ENCODE measurements around the gene ADD1.

ADD1 gene

DNA sequence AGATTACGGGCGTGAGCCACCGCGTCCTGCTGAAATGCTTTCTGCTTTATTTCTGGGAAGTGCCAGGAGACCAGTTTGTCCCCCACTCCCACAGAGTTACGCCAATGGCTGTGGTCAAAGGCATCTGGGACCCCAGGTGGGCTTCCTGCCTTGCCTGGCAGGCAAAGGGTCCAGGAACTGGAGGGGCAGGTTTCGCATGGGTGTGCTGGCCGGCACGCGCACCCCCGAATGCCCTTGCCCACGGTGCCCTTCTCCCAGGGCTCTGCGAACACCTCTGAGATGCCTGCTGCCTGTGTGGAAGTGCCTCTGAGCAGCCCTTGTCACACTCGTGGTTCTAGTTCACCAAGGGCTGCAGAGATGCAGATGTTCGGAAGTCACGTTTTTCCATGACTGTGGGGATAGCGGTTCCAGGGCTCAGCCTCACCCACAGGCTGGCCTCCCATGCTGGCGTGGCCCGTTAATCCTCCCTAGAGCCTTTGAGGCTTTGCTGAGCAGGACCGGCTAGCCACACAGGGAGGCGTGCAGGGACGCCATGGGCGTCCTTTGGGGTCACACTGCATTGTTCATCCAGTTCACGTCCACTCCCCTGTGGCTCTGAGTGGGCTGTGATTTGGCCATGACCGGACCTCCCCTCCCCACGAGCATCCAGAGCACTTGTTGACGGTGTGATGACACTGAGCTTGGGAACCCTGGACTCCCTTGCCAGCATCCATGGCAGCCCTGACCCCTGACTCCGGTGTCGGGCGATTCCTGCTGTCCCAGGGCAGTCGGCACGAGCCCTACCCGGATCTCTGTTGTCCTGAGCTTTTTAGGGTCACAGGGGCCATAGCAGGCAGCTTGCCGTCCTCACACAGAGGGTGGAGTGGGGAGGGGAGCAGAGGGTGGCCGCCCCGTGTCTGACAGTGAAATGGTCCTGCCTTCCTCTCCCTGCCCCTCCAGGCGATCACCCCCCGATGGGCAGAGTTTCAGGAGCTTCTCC is 12.7 kb upstream of the ADD1 start:
- no peak overlapping the region for H3K27ac ChIP-seq
- TF ChIP-seq, protein P1, sequence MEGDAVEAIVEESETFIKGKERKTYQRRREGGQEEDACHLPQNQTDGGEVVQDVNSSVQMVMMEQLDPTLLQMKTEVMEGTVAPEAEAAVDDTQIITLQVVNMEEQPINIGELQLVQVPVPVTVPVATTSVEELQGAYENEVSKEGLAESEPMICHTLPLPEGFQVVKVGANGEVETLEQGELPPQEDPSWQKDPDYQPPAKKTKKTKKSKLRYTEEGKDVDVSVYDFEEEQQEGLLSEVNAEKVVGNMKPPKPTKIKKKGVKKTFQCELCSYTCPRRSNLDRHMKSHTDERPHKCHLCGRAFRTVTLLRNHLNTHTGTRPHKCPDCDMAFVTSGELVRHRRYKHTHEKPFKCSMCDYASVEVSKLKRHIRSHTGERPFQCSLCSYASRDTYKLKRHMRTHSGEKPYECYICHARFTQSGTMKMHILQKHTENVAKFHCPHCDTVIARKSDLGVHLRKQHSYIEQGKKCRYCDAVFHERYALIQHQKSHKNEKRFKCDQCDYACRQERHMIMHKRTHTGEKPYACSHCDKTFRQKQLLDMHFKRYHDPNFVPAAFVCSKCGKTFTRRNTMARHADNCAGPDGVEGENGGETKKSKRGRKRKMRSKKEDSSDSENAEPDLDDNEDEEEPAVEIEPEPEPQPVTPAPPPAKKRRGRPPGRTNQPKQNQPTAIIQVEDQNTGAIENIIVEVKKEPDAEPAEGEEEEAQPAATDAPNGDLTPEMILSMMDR (IDR thresholded peaks at IDR 0.05), result no peak
- TF ChIP-seq ZFX (IDR thresholded peaks at IDR 0.05; ENCODE audit: borderline replicate concordance), result no peak

DNA sequence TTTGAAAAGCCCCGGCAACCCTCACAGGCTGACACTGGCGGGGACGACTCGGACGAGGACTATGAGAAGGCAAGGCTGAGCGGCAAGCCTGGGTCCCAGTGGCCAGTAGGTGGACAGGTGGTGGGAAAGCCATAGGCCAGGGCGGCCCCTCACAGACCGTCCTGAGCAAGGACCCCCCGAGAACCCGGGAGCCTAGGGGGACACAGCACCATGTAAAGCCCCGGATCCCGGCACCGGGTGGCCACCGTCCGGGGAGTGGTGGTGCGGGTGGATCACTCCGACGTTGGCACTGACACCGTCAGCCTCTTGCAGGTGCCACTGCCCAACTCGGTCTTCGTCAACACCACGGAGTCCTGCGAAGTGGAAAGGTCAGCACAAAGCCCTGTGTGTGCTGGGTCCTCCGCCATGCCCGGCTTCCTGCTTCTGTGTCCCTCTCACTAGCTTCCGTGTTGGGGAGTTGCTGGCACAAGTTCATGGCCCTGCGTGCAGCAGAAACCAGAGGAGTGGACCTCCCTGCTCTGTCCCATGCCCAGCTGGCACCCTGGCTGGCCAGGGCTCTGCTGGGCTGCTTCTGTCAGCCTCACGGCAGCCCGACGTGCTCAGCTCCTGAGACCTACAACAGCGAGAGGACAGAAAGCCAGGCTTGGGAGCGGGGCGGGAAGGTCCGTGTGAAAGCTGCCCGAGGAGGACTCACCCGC is 11.9 kb upstream of the ADD1 start:
- TF ChIP-seq, protein P1 (IDR thresholded peaks at IDR 0.05), result no peak
- no peak for TF ChIP-seq ZFX (IDR thresholded peaks at IDR 0.05; ENCODE audit: borderline replicate concordance)

DNA sequence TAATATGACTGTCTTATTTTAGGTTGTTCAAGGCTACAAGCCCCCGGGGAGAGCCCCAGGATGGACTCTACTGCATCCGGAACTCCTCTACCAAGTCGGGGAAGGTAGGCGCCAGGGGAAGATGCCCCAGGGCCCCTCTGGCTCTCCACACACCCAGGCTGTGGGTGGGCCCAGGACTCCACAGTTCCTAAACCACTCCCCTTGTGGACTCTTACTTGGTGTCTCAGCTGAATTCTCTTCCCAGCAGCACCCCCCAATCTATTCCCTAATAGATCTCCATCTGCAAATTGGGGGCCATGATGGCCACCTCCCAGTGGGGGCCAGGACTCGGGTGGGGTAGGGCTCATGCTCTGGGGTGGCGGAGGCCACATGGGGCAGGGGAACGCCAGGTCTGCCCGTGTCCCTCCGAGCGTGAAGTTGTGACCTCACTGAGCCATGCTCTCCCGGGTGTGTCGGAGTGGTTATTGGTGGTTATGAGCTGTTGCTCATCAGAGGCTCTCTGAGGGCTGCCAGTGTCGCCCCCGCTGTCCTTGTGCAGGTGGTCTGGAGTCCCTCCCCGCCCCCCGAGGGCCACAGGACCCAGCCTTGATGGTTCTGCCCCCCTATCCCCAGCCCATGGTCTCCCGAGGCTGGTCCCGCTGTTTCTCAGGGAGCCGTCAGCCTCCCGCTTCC is 11.2 kb upstream of the ADD1 start:
- no peak for TF ChIP-seq ZFX (IDR thresholded peaks at IDR 0.05; ENCODE audit: borderline replicate concordance)
- TF ChIP-seq, protein P1 (IDR thresholded peaks at IDR 0.05), result no peak
- H3K27ac ChIP-seq, result no peak overlapping the region

More for the DNA sequence above, 11.9 kb upstream of the ADD1 start:
- H3K27ac ChIP-seq, result no peak overlapping the region

DNA sequence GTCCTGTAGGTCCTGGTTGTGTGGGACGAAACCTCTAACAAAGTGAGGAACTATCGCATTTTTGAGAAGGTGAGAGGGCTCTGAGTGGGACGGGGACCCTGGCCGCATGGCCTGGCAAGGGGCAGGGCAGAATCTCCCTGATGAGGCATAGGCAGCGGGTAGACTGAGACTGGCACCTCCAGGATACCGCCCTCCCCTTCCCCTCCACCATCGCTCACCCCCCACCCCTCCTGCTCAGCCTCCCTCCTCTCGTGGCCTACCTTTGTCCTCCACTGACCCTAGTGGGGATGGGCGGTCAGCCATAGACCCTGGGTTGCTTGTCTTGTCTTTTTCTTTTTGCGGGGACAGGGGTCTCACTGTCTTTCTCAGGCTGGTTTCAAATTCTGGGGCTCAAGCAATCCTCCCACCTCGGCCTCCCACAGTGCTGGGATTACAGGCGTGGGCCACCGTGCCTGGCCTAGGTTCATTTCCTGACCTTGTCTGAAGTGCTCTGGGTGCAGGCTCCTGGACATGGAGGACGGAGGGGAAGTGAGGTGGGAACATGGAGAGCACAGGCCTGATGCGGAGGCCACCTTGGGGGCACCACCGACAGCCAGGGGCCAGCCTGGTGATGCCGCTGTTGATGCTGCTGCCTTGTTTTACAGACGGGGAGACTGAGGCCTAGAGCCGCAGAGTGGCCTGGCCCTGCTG is 10.5 kb upstream of the ADD1 start:
- no peak overlapping the region for H3K27ac ChIP-seq
- TF ChIP-seq ZFX (IDR thresholded peaks at IDR 0.05; ENCODE audit: borderline replicate concordance), result no peak

DNA sequence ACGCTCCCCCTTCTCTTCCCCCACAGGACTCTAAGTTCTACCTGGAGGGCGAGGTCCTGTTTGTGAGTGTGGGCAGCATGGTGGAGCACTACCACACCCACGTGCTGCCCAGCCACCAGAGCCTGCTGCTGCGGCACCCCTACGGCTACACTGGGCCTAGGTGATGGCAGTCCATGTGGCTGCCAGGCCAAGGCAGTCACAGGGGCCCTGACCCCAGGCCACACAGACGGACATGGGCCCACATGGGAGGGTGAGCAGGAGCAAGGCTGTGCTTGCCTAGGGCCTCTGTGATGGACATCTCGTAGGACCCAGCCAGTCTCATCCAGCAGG is 10.0 kb upstream of the ADD1 start:
- TF ChIP-seq, protein P1 (IDR thresholded peaks at IDR 0.05), result no peak
- no peak for TF ChIP-seq ZFX (IDR thresholded peaks at IDR 0.05; ENCODE audit: borderline replicate concordance)

DNA sequence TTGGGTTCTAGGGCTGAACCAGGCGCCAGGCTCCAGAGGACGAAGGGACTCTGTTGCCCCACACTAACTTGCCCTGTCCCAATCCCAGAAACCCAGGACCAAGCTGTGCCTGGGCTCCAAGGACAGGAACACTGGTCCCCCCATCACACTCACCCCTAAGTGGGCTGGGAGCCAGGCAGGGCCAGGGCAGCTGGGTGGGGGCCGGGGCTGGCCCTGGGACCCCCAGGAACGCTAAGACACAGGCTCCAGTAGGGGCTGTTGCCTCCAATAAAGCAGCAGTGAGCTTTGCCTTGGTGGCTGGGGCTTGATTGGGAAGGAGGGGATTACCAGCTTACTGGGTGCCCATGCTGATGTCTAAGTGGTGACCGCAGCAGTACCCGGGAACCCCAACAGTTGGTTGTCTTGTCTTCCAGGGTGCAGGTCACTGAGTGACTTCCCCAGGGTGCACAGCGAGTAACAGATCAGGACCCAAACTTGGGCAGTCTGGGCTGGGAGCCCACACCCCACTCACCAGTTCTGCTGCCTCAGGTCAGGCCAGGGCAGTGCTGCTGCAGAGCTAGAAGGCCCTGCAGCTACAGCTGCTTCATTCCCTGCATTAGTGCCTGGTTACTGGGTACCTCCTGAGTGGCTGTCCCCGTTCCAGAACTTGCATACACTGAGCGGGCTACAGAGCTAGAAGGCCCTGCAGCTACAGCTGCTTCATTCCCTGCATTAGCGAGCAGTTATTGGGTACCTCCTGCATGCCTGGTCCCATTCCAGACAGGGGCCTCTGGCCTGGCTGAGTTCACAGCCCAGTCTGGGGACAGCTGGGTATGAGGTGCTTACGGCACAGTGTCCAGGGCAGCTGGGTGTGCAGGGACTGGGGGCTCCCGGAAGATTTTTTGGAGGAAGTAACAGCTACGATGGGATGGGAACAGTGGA is 9.4 kb upstream of the ADD1 start:
- no peak for TF ChIP-seq ZFX (IDR thresholded peaks at IDR 0.05; ENCODE audit: borderline replicate concordance)
- TF ChIP-seq, protein P1 (IDR thresholded peaks at IDR 0.05), result no peak
- no peak overlapping the region for H3K27ac ChIP-seq

More for the DNA sequence above, 10.0 kb upstream of the ADD1 start:
- H3K27ac ChIP-seq, result no peak overlapping the region
